HG03354 (cell line): ENCODE data around the gene GAD1.

Experiments
- ATAC-seq: cut with Tn5 transposase; IDR thresholded peaks from one replicate; pipeline ENCODE4 v1.9.1; 2021; ENCODE audit warnings: mild to moderate bottlenecking; ENCODE audit not compliant: unreplicated experiment, poor library complexity, severe bottlenecking

GAD1 gene

DNA sequence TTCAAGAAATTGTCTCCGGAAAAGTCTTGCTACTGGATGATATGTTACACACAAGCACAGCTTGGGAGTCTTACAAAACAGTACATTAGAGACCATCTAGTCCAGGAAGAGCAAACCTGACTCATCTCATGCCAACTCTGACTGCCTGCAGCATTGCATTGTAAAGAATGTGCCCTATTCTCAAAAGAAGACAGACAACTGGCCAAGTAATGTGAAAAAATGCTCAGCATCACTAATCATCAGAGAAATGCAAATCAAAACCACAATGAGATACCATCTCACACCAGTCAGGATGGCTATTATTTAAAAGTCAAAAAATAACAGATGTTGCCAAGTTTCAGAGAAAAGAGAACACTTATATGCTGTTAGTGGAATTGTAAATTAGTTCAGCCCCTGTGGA, 69.7 kb downstream of the GAD1 start:
- no peak for ATAC-seq

DNA sequence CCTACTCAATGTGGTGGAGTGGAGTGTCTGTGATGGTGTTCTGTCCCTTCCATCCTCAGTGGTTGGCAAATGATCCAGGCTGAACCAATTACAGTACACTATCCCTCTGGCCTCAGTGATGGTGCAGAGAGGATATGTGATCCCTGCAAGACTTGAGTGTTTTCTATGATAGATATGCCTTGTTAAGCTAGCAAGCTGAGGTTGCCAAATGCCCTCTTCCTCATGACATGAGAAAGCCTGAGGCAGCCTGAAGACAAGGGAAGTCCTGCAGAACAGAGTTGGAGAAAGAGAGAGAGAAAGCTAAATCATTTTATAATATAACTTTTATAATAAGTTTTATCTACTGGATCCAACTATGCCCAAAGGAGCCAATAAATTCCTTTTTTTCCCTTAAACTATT, 70.8 kb downstream of the GAD1 start:
- ATAC-seq, result no peak

DNA sequence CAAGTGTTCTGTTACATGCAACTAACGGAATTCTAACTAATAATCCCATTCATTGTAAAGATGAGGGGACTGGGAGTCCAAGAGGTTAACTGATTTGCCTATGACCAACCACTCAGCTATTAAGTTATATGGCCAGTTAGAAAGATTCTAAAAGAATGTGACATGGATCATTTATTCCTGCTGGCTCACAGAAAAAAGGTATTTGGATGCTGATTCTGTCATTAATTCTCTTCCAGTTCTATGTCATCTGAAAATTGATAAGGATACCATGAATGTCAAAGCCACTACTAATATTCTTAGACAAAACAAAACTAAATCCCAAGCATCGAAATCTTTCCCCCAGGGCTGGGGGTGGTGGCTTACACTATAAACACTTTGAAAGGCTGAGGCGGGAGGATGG, 71.2 kb downstream of the GAD1 start:
- no peak for ATAC-seq

DNA sequence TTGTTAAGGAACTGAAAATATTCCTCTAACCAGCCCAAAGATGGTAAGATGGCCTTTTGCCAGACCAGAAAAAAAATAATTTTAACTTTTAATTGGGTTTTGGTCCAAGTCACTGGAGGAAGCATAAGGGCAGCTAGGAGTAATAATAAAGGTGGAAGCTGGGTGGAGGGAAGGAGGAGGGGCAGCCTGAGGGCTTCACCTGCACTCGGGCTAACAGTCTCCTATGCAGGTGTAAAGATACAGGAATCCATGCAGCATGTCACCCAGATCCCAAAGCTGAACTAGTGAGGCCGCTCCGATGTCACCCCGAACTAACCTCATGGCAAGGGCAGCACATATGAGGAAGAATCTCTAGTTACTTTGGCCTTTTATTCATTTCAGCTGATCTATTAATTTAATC, 75.2 kb downstream of the GAD1 start:
- no peak for ATAC-seq

DNA sequence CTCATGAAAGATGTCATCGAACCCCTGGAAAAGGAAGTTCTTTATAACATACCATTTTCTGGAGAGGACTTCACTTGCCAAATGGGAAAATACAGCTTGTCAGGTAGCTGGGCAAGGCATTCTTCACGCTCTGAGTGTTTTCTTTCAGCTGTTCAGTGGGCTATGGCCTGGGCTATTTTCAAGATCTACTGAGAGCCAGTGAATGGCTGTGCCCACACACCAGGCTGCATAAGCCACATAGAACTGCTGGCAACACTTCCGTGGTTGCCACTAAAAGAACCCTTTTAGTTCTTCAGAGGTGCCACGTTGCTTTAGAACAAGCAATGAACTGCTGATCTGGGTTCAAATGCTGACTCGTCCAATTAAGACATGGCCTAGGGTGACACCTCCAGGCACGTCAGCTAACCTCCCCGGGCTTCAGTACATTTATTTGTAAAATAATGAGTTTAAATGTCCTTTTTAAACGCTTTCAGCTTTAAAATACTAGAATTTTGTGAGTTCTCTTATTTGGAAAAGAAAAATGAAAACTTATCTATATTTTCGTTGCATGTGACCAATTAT, 75.8 kb downstream of the GAD1 start:
- no peak for ATAC-seq

DNA sequence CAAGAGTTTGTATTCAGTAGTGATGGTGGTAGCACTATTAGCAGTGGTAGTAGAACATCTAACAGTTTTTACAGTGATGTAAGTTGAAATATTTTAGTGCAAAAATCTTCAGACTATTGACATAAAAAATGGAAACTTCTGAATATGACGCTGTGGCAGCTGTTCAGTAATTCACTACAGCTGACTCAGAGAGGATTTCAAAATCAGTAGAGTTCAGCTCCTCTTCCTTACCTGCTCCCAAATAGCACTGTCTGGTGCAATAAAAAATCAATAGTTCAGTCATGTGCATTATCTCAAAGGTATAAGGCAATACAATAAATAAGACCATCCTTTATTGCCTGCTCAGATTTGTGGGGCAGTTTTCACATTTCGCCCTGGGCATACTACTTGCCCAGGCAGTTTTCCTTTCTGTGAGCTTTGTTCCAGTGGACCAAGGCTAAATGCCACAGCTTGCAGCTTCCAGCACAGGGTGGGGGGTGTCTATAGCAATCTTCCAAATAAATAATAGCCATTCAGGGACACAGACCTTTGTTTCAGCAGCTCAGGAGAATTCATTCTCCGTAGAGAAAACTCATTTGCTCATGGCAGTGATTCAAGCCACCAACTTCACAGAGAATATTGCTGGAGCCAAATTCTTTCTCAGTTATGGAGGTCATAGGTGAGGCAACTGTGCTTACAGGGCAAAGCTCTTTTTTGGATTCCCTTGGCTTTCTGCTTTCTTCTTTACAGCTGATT, 78.5 kb downstream of the GAD1 start:
- ATAC-seq, result no peak

DNA sequence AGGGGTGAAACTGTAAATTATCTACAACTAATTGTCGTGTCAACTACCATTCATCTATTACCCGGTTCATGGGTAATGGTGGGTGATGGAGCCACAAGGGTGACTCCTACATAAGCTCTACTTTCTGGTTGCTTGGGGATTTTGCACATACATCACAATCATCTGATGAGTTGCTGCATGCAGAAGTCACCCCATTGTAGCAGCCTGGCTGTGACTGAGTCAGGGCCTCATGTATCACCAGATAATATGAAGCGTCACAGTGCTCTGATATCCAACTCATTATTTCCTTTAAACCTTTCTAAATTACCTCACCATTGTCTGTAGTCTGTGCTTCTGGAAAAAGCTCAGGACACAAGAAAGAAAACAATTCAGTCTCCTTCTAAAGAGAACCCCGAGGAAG, 79.9 kb downstream of the GAD1 start:
- no peak for ATAC-seq

DNA sequence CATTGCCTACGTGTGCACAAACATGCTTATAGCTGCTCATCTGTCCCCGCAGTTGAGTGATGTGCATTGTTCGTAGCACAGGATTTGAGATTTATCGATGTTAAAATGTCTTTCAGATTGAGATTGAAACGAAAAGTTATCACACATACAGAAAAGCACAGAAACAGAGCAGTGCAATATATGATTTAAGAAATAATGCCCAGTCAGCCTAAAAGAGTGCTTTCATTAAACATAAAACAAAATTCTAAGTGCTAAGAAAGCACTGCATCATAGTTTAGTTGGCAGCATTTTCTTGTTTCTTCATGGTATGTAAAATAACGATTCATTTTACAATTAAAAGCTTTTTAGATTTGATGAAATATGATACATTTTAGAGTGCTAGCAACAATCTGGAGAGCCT, 80.4 kb downstream of the GAD1 start:
- no peak for ATAC-seq

DNA sequence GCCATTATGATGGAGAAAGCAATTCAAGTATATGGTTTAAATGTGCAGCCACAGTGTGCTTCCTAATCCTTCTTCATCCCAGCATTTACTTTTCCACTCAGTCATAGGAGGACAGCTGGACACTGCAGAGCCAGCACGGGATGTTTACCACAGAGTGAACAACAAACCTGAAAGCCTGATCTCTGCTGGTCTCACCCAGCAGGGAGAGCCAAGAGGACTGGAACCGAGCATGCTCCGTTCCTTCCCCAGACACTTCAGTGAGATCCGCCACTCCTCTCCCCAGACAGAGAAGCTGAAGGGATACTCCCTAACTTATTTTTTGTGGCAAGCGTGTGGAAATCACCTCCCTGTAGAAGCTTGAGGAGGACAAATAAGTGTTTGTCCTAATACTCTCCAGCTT, 89.2 kb downstream of the GAD1 start:
- no peak for ATAC-seq
